ENCODE results near the gene TIAM1. TPM values are rescaled to one million over a fixed set of nuclear protein-coding genes. Genes with fewer than 3 reads are reported as not detected.

Gene TIAM1
- total and polyA plus RNA-seq, 7 donors: 0.21 to 1.7 (median 0.75) TPM

- Histone ChIP-seq H3K36me3 (ENCODE audit: insufficient read depth in 1 of 2, low read depth in 1 of 2) (no peaks in the 10 kb centered on the region), H3K27me3 (ENCODE audit: insufficient read depth in 3 of 3, low read length in 2 of 3) (no peaks in the 10 kb centered on the region), H3K9me3 (no peaks in the 10 kb centered on the region), H3K27ac (no peak overlapping the region), H3K4me3 (no peak overlapping the region), H3K4me1 (no peaks in the 10 kb centered on the region)
- TF ChIP-seq CTCF (IDR thresholded peaks at IDR 0.05): no peak
- 73 to 74% (median 74%) methylated on average over 5 of the region's 5 CpGs for WGBS, 3 donors
- intact Hi-C loops (cut with DNase I): no loop called here
- no peak for ATAC-seq
- no peak for DNase-seq
Observed at GRCh38 chr21:31284797-31285397, 59.2 kb downstream of the TIAM1 start.

GRCh38 chr21:31283025-31283424, 61.0 kb downstream of the TIAM1 start:
- ATAC-seq (no peak), DNase-seq (no peak)
- 85 to 90% (median 90%) methylated on average over 3 of the region's 3 CpGs for WGBS, 3 donors
- no peaks in the 10 kb centered on the region for H3K4me1 ChIP-seq
- H3K27ac ChIP-seq: no peak overlapping the region
- H3K36me3 ChIP-seq (ENCODE audit: insufficient read depth in 1 of 2, low read depth in 1 of 2): no peaks in the 10 kb centered on the region
- H3K9me3 ChIP-seq: no peaks in the 10 kb centered on the region
- TF ChIP-seq CTCF (IDR thresholded peaks at IDR 0.05): no peak
- intact Hi-C loops (cut with DNase I): no loop called here
- no peak overlapping the region for H3K4me3 ChIP-seq
- H3K27me3 ChIP-seq (ENCODE audit: insufficient read depth in 3 of 3, low read length in 2 of 3): no peaks in the 10 kb centered on the region

GRCh38 chr21:31282095-31282709, 61.9 kb downstream of the TIAM1 start:
- ATAC-seq: peak in 2 of 4 donors; percentile 46 to 71
- no peak overlapping the region for H3K27ac ChIP-seq
- no peaks in the 10 kb centered on the region for H3K36me3 ChIP-seq (ENCODE audit: insufficient read depth in 1 of 2, low read depth in 1 of 2)
- H3K27me3 ChIP-seq (ENCODE audit: insufficient read depth in 3 of 3, low read length in 2 of 3): no peaks in the 10 kb centered on the region
- no peak overlapping the region for H3K4me3 ChIP-seq
- 52 to 58% (median 58%) methylated on average over 9 of the region's 9 CpGs for WGBS, 3 donors
- no peak for TF ChIP-seq CTCF (IDR thresholded peaks at IDR 0.05)
- peak in 1 of 2 donors; percentile 15 for DNase-seq
- H3K4me1 ChIP-seq: no peaks in the 10 kb centered on the region
- H3K9me3 ChIP-seq: no peaks in the 10 kb centered on the region
- intact Hi-C loops (cut with DNase I): no loop called here

- TF ChIP-seq CTCF (IDR thresholded peaks at IDR 0.05): no peak
- Histone ChIP-seq H3K9me3 (no peaks in the 10 kb centered on the region), H3K27me3 (ENCODE audit: insufficient read depth in 3 of 3, low read length in 2 of 3) (no peaks in the 10 kb centered on the region), H3K4me1 (no peaks in the 10 kb centered on the region), H3K4me3 (no peak overlapping the region), H3K36me3 (ENCODE audit: insufficient read depth in 1 of 2, low read depth in 1 of 2) (no peaks in the 10 kb centered on the region), H3K27ac (no peak overlapping the region)
- WGBS, 3 donors: 96 to 100% (median 100%) methylated on average over 1 of the region's 1 CpG
- DNase-seq (no peak), ATAC-seq (no peak)
- intact Hi-C loops (cut with DNase I): no loop called here
Observed at GRCh38 chr21:31281561-31281960, 62.5 kb downstream of the TIAM1 start.

- no peaks in the 10 kb centered on the region for H3K27me3 ChIP-seq (ENCODE audit: insufficient read depth in 3 of 3, low read length in 2 of 3)
- intact Hi-C loops (cut with DNase I): no loop called here
- WGBS, 3 donors: 82 to 87% (median 87%) methylated on average over 9 of the region's 9 CpGs
- H3K4me3 ChIP-seq: no peak overlapping the region
- DNase-seq (no peak), ATAC-seq (no peak)
- no peaks in the 10 kb centered on the region for H3K4me1 ChIP-seq
- no peaks in the 10 kb centered on the region for H3K9me3 ChIP-seq
- TF ChIP-seq CTCF (IDR thresholded peaks at IDR 0.05): no peak
- no peak overlapping the region for H3K27ac ChIP-seq
- H3K36me3 ChIP-seq (ENCODE audit: insufficient read depth in 1 of 2, low read depth in 1 of 2): no peaks in the 10 kb centered on the region
Observed at GRCh38 chr21:31279986-31280385, 64.1 kb downstream of the TIAM1 start.

Measured in psoas muscle (tissue), 8 donors.